HCT116 (cell line): ENCODE measurements around the gene UBE2E2. TPM values are rescaled to one million over a fixed set of nuclear protein-coding genes. Genes with fewer than 3 reads are reported as not detected.

Experiments
- ATAC-seq: fragments of 200-7000 bp; cut with Tn5 transposase; 2 replicates; pipeline ENCODE4 v1.9.1; 2020; ENCODE audit warnings: mild to moderate bottlenecking, moderate library complexity
- BruUV-seq: library from RNA; stranded (reverse); fragments of 400-500 nt; replicated peaks from 2 replicates; lab custom pipeline; 2021; lab: Mats Ljungman, UMichigan
- CTCF ChIA-PET: fragments of 300-600 bp; sonication (Branson Sonifier 250); formaldehyde crosslinking; loops from one replicate; lab custom pipeline; 2021; ENCODE audit warnings: antibody characterized with exemption; lab: Charles Lee
- POLR2A ChIA-PET: fragments of 300-600, 350-600 bp; sonication (Branson Sonifier 250); formaldehyde crosslinking; loops from one replicate; lab custom pipeline; 2021; ENCODE audit warnings: antibody characterized with exemption; lab: Charles Lee
- RAD21 ChIA-PET, 2 experiments: fragments of 300-600 bp; sonication (Branson Sonifier 250); formaldehyde crosslinking; loops; one replicate each; lab custom pipeline; 2023; ENCODE audit warnings: low total read pairs in 2 of 2; ENCODE audit not compliant: uncharacterized antibody in 2 of 2, unreplicated experiment in 2 of 2, low non-redundant PET in 1 of 2; lab: Charles Lee
- DNase-seq: peaks from one replicate; pipeline ENCODE4 v3.0.0-alpha.2; 2010; ENCODE audit warnings: low read depth, low spot score
- H2AFZ ChIP-seq: fragments of 200-600 bp; shearing (Covaris generic), sonication (generic); 2 replicates; pipeline ENCODE4 v1.6.1; 2017; ENCODE audit warnings: low read depth, mixed run types, mixed read lengths, antibody characterized with exemption, low read length; ENCODE audit not compliant: poor library complexity, severe bottlenecking
- H3K27ac ChIP-seq: 2 replicates; pipeline ENCODE4 v1.5.1; 2012; ENCODE audit warnings: low read depth, low read length
- H3K27me3 ChIP-seq: fragments of 200-600 bp; sonication (generic); 2 replicates; pipeline ENCODE4 v1.6.1; 2016; ENCODE audit warnings: mixed run types, low read length, mixed read lengths; ENCODE audit not compliant: insufficient read depth
- H3K36me3 ChIP-seq, 2 experiments: fragments of 200-500 bp in 1 of 2; fragments of 200-600 bp in 1 of 2; sonication (Bioruptor generic) in 1 of 2; sonication (generic) in 1 of 2; 2 replicates each; pipeline versions ENCODE4 v1.5.1 to v1.6.1; 2014 to 2016; ENCODE audit warnings: low read length in 2 of 2, inconsistent platforms in 1 of 2, mixed read lengths in 1 of 2, mixed run types in 1 of 2; ENCODE audit not compliant: insufficient read depth in 2 of 2, control insufficient read depth in 1 of 2
- H3K4me1 ChIP-seq, 2 experiments: fragments of 200-600 bp in 1 of 2; sonication (generic) in 1 of 2; 2 replicates each; pipeline versions ENCODE4 v1.5.1 to v1.6.1; 2012 to 2017; ENCODE audit warnings: low read length in 2 of 2, inconsistent platforms in 1 of 2, mild to moderate bottlenecking in 1 of 2, mixed read lengths in 1 of 2, mixed run types in 1 of 2, moderate library complexity in 1 of 2; ENCODE audit not compliant: insufficient read depth in 2 of 2, control insufficient read depth in 1 of 2
- H3K4me2 ChIP-seq: fragments of 200-600 bp; sonication (generic); 2 replicates; pipeline ENCODE4 v1.6.1; 2017; ENCODE audit warnings: mixed run types, low read length, mixed read lengths
- H3K4me3 ChIP-seq, 2 experiments: fragments of 200-600 bp in 1 of 2; sonication (generic) in 1 of 2; replicated peaks in 1 of 2; 2 replicates each; pipeline ENCODE4 v1.5.1; 2011 to 2016; ENCODE audit warnings: low read length in 2 of 2, control low read depth in 1 of 2, low read depth in 1 of 2, mild to moderate bottlenecking in 1 of 2, mixed read lengths in 1 of 2, mixed run types in 1 of 2
- H3K79me2 ChIP-seq: fragments of 200-600 bp; sonication (generic); 2 replicates; pipeline ENCODE4 v1.6.1; 2017; ENCODE audit warnings: mild to moderate bottlenecking, mixed run types, low read length, moderate library complexity, mixed read lengths; ENCODE audit not compliant: insufficient read depth
- H3K9ac ChIP-seq: fragments of 200-600 bp; sonication (generic); 2 replicates; pipeline ENCODE4 v1.6.1; 2016; ENCODE audit warnings: low read length, mixed read lengths
- H3K9me2 ChIP-seq: fragments of 200-600 bp; sonication (generic), shearing (Covaris generic); 2 replicates; pipeline ENCODE4 v1.6.1; 2017; ENCODE audit warnings: mixed run types, mild to moderate bottlenecking, moderate library complexity; ENCODE audit not compliant: insufficient read depth
- H3K9me3 ChIP-seq, 2 experiments: fragments of 200-500 bp in 1 of 2; fragments of 200-600 bp in 1 of 2; sonication (Bioruptor generic) in 1 of 2; sonication (generic) in 1 of 2; 2 replicates each; pipeline ENCODE4 v1.6.1; 2014 to 2017; ENCODE audit warnings: low read length in 2 of 2, mixed read lengths in 2 of 2, inconsistent platforms in 1 of 2, low read depth in 1 of 2, mild to moderate bottlenecking in 1 of 2, mixed run types in 1 of 2, moderate library complexity in 1 of 2; ENCODE audit not compliant: control insufficient read depth in 1 of 2, insufficient read depth in 1 of 2
- H4K20me1 ChIP-seq: fragments of 200-600 bp; sonication (generic), shearing (Covaris generic); 2 replicates; pipeline ENCODE4 v1.6.1; 2017; ENCODE audit warnings: mixed run types, mild to moderate bottlenecking, moderate library complexity; ENCODE audit not compliant: insufficient read depth
- ATF3 ChIP-seq: IDR thresholded peaks from 2 replicates; pipeline ENCODE4 v1.6.1; 2012
- CBX3 ChIP-seq: IDR thresholded peaks from 2 replicates; pipeline ENCODE4 v1.6.1; 2012; ENCODE audit warnings: low read depth
- CEBPB ChIP-seq: IDR thresholded peaks from 2 replicates; pipeline ENCODE4 v1.6.1; 2012; ENCODE audit warnings: low read depth
- CTCF ChIP-seq, 3 experiments: fragments of 200-600 bp in 1 of 3; sonication (generic) in 1 of 3; IDR thresholded peaks in 2 of 3; conservative IDR thresholded peaks in 1 of 3; 2 replicates each; pipeline ENCODE4 v1.5.1; 2012 to 2017; ENCODE audit warnings: low read depth in 2 of 3, low read length in 2 of 3, antibody characterized with exemption in 1 of 3, borderline replicate concordance in 1 of 3, control low read depth in 1 of 3, mild to moderate bottlenecking in 1 of 3, mixed read lengths in 1 of 3, mixed run types in 1 of 3, moderate library complexity in 1 of 3; ENCODE audit not compliant: insufficient read depth in 1 of 3
- EGR1 ChIP-seq: IDR thresholded peaks from 2 replicates; pipeline ENCODE4 v1.6.1; 2012; ENCODE audit warnings: low read depth
- EZH2phosphoT487 ChIP-seq: fragments of 200-600 bp; IDR thresholded peaks from 2 replicates; pipeline ENCODE4 v1.6.1; 2018; ENCODE audit warnings: antibody characterized with exemption, borderline replicate concordance
- FOSL1 ChIP-seq: IDR thresholded peaks from 2 replicates; pipeline ENCODE4 v1.6.1; 2012; ENCODE audit warnings: low read depth
- JUND ChIP-seq: IDR thresholded peaks from 2 replicates; pipeline ENCODE4 v1.6.1; 2012
- RAD21 ChIP-seq: IDR thresholded peaks from 2 replicates; pipeline ENCODE4 v1.6.1; 2012; ENCODE audit warnings: low read depth, mild to moderate bottlenecking
- SRF ChIP-seq: IDR thresholded peaks from 2 replicates; pipeline ENCODE4 v1.6.1; 2012; ENCODE audit warnings: low read depth
- TCF7L2 ChIP-seq: IDR thresholded peaks from 2 replicates; pipeline ENCODE4 v1.7.0; 2011; ENCODE audit warnings: borderline replicate concordance, inconsistent platforms; ENCODE audit not compliant: insufficient read depth, insufficient read length; ENCODE audit errors: extremely low read depth
- YY1 ChIP-seq: IDR thresholded peaks from 2 replicates; pipeline ENCODE4 v1.6.1; 2011; ENCODE audit warnings: low read length, low read depth, moderate library complexity, mild to moderate bottlenecking; ENCODE audit not compliant: insufficient replicate concordance; ENCODE audit errors: extremely low read depth
- ZBTB33 ChIP-seq: IDR thresholded peaks from 2 replicates; pipeline ENCODE4 v1.6.1; 2011; ENCODE audit warnings: mild to moderate bottlenecking, low read length, moderate library complexity; ENCODE audit not compliant: insufficient replicate concordance; ENCODE audit errors: extremely low read depth
- ZNF274 ChIP-seq: fragments of 200-500 bp; sonication (Bioruptor generic); IDR thresholded peaks from 2 replicates; pipeline ENCODE4 v1.6.1; 2014; ENCODE audit warnings: mild to moderate bottlenecking, low read depth, low read length, inconsistent platforms
- intact Hi-C: fragments of 100-400 bp; cut with micrococcal nuclease; formaldehyde crosslinking; loops from 2 replicates; pipeline ENCODE4 v1.10.0; 2022
- total RNA-seq: library from RNA; stranded (reverse); gene quantifications from one replicate; pipeline ENCODE4 v1.2.1, GENCODE V29; 2021; ENCODE audit not compliant: unreplicated experiment

The UBE2E2 gene
- total RNA-seq, 1 experiment from 2014 or later = 21.4 TPM

DNA sequence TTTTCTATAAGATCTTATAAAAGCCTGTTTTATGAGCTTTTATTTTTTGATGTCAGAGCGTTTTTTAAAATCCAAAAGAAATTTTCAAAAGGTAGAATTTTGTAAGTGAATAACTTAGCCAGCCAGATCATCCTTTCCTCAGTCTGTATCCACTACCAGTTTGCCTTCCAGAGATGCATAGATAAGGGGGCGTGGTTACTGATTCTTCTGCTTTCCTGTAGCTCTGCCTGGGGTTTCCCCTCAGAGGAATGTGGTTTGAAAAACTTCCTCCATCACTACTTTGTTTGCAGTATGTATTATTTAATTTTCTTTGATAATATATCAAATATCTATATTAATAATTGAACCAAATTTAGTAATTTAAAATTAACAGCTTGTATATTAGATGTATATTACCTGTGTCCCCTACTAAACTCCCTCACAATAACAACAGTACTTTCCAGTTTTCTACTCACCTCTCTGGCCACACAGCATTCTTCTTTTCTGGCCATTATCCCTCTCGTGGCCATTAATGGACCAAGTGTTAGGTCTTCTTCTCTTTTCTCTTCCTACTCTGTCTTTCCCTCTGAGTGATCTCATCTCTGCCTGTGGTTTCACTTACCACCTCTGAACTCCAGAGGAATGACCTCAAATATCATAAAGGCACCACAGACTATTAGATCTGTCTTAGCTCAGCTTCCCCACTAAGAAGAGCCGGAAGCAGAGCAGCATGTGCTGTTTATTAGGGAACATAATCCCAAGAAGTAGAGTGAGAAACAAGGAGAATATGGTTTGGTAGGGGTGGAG lies 239.7 kb downstream of the UBE2E2 start:
- H3K9me2 ChIP-seq = no peaks in the 10 kb centered on the region
- H3K79me2 ChIP-seq = no peaks in the 10 kb centered on the region
- H4K20me1 ChIP-seq = no peaks in the 10 kb centered on the region
- CTCF ChIA-PET = no interaction called here
- no peaks in the 10 kb centered on the region for H3K9me3 ChIP-seq
- no TSS peak for BruUV-seq
- no peak overlapping the region for H2AFZ ChIP-seq
- DNase-seq (no peak), ATAC-seq (no peak)
- H3K4me2 ChIP-seq = no peak overlapping the region
- H3K4me3 ChIP-seq = no peak overlapping the region
- H3K9ac ChIP-seq = no peak overlapping the region
- H3K36me3 ChIP-seq = no peaks in the 10 kb centered on the region
- H3K27ac ChIP-seq = no peak overlapping the region
- intact Hi-C loops = no loop called here
- RAD21 ChIA-PET = no interaction called here
- POLR2A ChIA-PET = no interaction called here
- no peak for TF ChIP-seq ZNF274
- no peaks in the 10 kb centered on the region for H3K4me1 ChIP-seq
- no peaks in the 10 kb centered on the region for H3K27me3 ChIP-seq

DNA sequence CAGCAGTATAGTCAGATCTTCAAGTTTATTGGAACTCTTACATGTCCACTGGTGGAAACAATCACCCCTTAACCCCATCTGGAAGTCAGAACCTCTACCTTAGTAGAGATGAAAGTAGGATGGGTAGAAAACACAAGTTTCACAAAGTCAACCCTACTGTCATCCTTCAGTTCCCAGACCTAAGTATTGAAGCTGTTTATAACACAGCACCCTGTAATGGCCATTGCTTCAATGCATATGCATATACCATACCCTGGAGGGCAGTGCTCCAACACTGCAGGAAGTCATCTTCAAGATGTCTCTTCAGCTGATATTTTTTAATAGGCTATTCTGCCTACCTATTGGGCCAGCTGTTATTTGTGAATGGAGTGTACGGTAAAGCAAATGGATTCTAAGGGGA lies 241.3 kb downstream of the UBE2E2 start:
- ChIA-PET CTCF (no interaction called here), RAD21 (interaction anchor here in 1 of 2 experiments (0.7 kb wide), 1 partner anchor 217 kb away, joined by 5 read pairs; no protein-coding TSS in a partner anchor), POLR2A (no interaction called here)
- Histone ChIP-seq H4K20me1 (no peaks in the 10 kb centered on the region), H3K9me3 (no peaks in the 10 kb centered on the region), H3K79me2 (no peaks in the 10 kb centered on the region), H3K9me2 (no peaks in the 10 kb centered on the region), H3K4me1 (no peaks in the 10 kb centered on the region), H3K4me2 (no peak overlapping the region), H3K9ac (no peak overlapping the region), H3K27ac (no peak overlapping the region), H3K36me3 (no peaks in the 10 kb centered on the region), H3K27me3 (no peaks in the 10 kb centered on the region), H3K4me3 (no peak overlapping the region), H2AFZ (no peak overlapping the region)
- BruUV-seq = no TSS peak
- DNase-seq (no peak), ATAC-seq (no peak)
- intact Hi-C loops = no loop called here
- TF ChIP-seq JUND (no peak), FOSL1 (no peak), YY1 (no peak), CEBPB (no peak), EZH2phosphoT487 (no peak), RAD21 (no peak), CTCF (IDR thresholded peaks at IDR 0.05 in 2 of 3, conservative IDR thresholded peaks at IDR 0.05 in 1 of 3; ENCODE audit: borderline replicate concordance in 1 of 3, insufficient read depth in 1 of 3, low read depth in 2 of 3, low read length in 2 of 3) (no peak), ZBTB33 (no peak), CBX3 (no peak), TCF7L2 (no peak), ATF3 (no peak), ZNF274 (no peak), EGR1 (no peak), SRF (no peak)
